Measurements from ENCODE around the gene ATR. TPM values are rescaled to one million over a fixed set of nuclear protein-coding genes. Genes with fewer than 3 reads are reported as not detected.
"Not testable (repeated sequence)": the region's sequence is repeated elsewhere in the genome, so short reads cannot be mapped to it uniquely, and the experiment has no call there.

Gene ATR
- total RNA-seq, 3 donors from 2014 or later = 25.5 to 27.9 (median 25.7) TPM

DNA sequence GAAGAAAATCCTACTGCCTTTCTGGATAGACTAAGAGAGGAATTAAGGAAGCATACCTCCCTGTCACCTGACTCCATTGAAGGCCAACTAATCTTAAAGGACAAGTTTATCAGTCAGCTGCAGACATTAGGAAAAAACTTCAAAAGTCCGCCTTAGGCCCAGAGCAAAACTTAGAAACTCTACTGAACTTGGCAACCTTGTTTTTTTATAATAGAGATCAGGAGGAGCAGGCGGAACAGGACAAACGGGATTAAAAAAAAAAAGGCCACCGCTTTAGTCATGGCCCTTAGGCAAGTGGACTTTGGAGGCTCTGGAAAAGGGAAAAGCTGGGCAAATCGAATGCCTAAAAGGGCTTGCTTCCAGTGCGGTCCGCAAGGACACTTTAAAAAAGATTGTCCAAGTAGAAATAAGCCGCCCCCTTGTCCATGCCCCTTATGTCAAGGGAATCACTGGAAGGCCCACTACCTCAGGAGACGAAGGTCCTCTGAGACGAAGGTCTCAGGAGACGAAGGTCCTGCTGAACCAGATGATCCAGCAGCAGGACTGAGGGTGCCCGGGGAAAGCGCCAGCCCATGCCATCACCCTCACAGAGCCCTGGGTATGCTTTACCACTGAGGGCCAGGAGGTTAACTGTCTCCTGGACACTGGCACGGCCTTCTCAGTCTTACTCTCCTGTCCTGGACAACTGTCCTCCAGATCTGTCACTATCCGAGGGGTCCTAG lies 138.9 kb downstream of the ATR start:
- not testable (repeated sequence) for ATAC-seq; H3K4me3 Mint-ChIP-seq; H3K27me3 Mint-ChIP-seq (ENCODE audit: low read depth); H3K9me3 Mint-ChIP-seq; DNase-seq
- peaks cover 62% of the 10 kb centered on the region for H3K4me1 Mint-ChIP-seq (ENCODE audit: low read depth)
- peaks cover 15% of the 10 kb centered on the region for H3K36me3 Mint-ChIP-seq (ENCODE audit: insufficient read depth)

DNA sequence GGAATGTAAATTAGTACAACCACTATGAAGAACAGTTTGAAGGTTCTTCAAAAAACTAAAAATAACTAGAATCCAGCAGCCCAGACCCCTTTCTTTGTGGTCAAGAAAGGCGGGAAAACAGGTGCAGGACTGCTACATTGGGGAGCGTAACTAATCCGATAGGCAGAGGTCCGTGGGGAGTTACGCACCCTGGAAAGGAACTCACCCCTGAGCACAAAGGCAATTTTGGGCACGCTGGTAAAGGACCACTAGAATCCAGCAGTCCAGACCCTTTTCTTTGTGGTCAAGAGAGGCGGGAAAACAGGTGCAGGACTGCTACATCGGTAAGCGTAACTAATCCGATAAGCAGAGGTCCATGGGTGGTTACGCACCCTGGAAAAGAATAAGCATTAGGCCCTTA lies 140.4 kb downstream of the ATR start:
- not testable (repeated sequence) for ATAC-seq; H3K27me3 Mint-ChIP-seq (ENCODE audit: low read depth); H3K9me3 Mint-ChIP-seq; H3K4me3 Mint-ChIP-seq; DNase-seq
- Mint-ChIP-seq H3K4me1 (ENCODE audit: low read depth) (peaks cover 56% of the 10 kb centered on the region), H3K36me3 (ENCODE audit: insufficient read depth) (peaks cover 13% of the 10 kb centered on the region)

DNA sequence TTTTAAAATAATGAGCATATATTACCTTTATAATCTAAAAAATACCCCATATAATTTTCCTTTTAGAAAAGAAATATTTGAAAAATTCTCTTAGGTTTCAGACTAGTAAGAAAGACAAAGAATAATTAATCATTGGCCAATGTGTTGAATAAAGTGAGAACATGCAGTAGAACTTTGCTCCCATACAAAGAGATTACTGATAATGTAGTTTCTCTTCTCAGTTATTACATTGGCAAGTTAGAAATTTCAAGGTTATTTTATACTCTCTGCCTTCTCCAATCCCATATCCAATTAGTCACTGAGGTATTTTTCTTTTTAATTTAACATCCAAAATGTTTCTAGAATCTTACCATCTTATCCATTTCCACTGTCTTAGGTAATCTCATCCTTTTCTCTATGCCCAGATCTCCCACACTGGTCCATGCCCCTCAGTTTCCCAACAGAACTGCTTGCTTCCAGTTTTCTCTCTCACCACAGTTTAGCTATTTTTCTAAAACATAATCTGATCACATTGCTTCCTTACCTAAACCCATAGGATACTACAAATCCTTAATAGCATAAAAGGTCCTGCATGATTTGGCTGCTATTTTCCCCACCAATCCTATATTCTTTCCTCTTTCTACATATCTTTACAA lies 141.5 kb downstream of the ATR start:
- H3K9me3 Mint-ChIP-seq = no peaks in the 10 kb centered on the region
- peaks cover 18% of the 10 kb centered on the region for H3K36me3 Mint-ChIP-seq (ENCODE audit: insufficient read depth)
- H3K4me1 Mint-ChIP-seq (ENCODE audit: low read depth) = peaks cover 52% of the 10 kb centered on the region
- no peak overlapping the region for H3K4me3 Mint-ChIP-seq
- DNase-seq = no peak
- ATAC-seq = no peak
- no peaks in the 10 kb centered on the region for H3K27me3 Mint-ChIP-seq (ENCODE audit: low read depth)

DNA sequence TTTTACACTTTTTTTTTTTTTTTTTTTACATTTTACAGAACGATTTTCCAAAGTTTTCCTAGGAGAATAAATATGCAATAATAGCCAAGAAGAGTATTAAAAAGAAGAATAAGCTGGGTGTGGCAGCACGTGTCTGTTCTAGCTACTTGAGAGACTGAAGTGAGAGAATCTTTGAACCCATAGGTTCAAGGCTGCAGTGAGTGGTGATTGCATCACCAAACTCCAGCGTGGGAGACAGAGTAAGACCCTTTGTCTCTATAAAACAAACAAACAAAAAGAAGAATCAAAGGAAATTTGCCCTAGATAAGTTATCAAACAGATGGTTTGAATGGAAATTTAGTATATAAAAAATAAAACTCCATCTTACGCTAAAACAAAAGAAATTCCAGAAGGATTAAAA lies 144.0 kb downstream of the ATR start:
- peaks cover 32% of the 10 kb centered on the region for H3K36me3 Mint-ChIP-seq (ENCODE audit: insufficient read depth)
- DNase-seq (no peak), ATAC-seq (no peak)
- no peaks in the 10 kb centered on the region for H3K27me3 Mint-ChIP-seq (ENCODE audit: low read depth)
- H3K9me3 Mint-ChIP-seq = no peaks in the 10 kb centered on the region
- H3K4me3 Mint-ChIP-seq = no peak overlapping the region
- H3K4me1 Mint-ChIP-seq (ENCODE audit: low read depth) = peaks cover 38% of the 10 kb centered on the region

DNA sequence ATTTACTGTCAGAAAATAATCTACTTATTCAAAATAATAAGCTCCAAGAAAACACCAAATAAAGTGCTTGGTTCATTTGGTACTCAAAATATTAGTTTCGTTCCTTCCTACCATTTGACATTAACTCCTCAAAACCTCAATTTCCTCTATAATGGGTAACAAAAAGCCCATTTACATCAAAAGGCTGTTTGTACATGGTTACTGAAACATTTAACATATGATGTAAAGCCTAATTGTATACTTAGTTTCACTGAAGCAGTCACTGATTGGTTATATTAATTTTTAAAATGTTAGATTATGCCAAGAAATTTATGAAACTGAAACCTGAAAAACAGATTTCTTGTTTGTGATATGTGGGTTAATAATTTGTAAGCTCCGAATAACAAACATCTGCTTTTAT lies 145.4 kb downstream of the ATR start:
- Mint-ChIP-seq H3K36me3 (ENCODE audit: insufficient read depth) (peaks cover 36% of the 10 kb centered on the region), H3K9me3 (no peaks in the 10 kb centered on the region), H3K27me3 (ENCODE audit: low read depth) (no peaks in the 10 kb centered on the region), H3K4me3 (no peak overlapping the region), H3K4me1 (ENCODE audit: low read depth) (peaks cover 29% of the 10 kb centered on the region)
- DNase-seq = no peak
- no peak for ATAC-seq

DNA sequence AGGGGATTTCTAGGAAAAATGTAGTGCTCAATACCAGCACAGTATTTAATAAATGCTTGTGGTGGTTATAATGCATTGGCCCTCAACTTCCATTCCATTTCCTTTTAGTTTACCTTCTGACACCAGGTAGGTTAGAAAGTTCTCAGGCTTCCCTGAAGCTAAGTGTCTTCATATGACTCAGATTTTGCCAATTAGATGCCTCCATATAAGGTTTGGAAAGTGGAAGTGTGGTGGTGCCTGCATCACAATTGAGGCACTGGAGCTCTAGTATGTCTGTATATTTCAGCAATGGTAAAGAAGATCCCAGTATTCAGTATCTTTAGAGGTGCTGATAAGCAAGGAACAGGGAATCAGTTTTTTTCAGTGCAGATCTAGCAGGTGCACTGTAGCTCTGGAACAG lies 149.0 kb downstream of the ATR start:
- Mint-ChIP-seq H3K9me3 (no peaks in the 10 kb centered on the region), H3K4me3 (no peak overlapping the region), H3K27me3 (ENCODE audit: low read depth) (no peaks in the 10 kb centered on the region), H3K4me1 (ENCODE audit: low read depth) (peaks cover 14% of the 10 kb centered on the region), H3K36me3 (ENCODE audit: insufficient read depth) (peaks cover 34% of the 10 kb centered on the region)
- peak in 1 of 2 donors; percentile 27 for ATAC-seq
- DNase-seq = no peak

DNA sequence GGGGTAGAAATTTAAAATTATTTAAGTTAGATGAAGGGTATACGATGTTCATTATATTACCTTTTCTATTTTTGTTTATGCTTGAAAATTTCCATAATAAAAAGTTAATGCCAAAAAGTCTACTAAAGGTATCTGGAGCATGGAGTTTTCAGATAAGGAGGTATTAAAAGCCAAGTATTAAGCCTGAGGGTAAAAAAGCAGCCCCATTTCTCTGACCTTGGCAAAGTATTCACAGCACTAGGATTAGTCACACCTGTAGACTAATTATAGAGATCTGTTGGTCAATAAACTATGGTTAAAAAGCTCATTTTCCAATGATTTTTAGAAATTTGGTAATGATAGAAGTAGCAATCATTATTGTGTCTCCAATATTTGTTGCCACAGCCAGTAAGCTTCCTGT lies 153.8 kb downstream of the ATR start:
- H3K4me1 Mint-ChIP-seq (ENCODE audit: low read depth) = peaks cover 3% of the 10 kb centered on the region

DNA sequence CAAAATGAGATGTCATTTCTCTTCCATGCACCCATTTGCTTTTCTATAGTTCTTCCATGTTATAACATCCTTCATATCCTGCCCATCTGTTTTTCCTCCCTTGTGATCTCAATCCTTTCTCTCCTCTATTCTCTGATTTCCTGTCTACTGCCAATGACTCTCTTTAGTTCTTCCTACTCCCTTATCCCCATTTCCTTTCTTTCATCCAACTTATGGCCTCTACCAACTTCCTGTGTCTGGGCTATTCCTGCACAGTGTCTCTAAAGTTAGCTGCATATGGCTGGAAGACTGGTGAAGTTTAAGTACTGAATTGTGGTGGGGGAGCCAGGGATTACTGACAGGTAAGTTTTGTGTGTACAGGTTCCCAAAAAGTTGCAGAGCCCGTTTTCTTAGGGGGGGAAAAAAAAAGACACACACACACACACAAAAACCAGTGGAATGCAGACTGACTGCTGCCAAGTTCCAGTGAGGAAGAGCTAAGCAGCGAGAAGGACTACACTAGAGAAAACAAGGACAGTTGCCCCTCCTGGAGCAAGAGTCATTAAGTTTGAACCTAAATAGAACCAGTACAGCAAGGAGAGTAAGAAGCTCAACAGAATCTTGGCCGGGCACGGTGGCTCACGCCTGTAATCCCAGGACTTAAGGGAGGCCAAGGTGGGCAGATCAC lies 159.5 kb downstream of the ATR start:
- Mint-ChIP-seq H3K36me3 (ENCODE audit: insufficient read depth) (peaks cover 29% of the 10 kb centered on the region), H3K4me3 (no peak overlapping the region), H3K27me3 (ENCODE audit: low read depth) (no peaks in the 10 kb centered on the region), H3K4me1 (ENCODE audit: low read depth) (no peaks in the 10 kb centered on the region), H3K9me3 (no peaks in the 10 kb centered on the region)
- no peak for ATAC-seq
- DNase-seq = no peak

More for the DNA sequence above, 153.8 kb downstream of the ATR start:
- no peaks in the 10 kb centered on the region for H3K9me3 Mint-ChIP-seq
- H3K4me3 Mint-ChIP-seq = no peak overlapping the region
- ATAC-seq (no peak), DNase-seq (no peak)
- H3K36me3 Mint-ChIP-seq (ENCODE audit: insufficient read depth) = peaks cover 25% of the 10 kb centered on the region
- H3K27me3 Mint-ChIP-seq (ENCODE audit: low read depth) = no peaks in the 10 kb centered on the region

DNA sequence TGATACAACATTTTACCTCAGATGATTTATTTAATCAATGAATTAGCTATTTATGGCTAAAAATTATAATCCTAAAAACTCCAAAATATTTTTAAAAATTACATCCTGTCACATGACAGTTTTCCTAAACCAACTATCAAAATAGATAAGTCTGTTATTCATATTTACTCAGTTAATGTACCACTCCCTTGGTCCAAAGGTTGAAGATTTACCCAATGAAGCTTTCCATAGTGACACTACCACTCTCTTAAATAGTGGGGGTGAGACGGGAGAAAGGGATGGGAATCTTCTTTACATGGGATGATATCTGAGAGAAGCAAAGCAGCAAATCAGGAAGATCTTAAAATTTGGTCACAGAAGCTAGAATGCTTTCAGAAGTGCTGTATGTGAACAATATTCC lies 161.2 kb downstream of the ATR start:
- H3K27me3 Mint-ChIP-seq (ENCODE audit: low read depth) = no peaks in the 10 kb centered on the region
- H3K4me1 Mint-ChIP-seq (ENCODE audit: low read depth) = no peaks in the 10 kb centered on the region
- DNase-seq = no peak
- peaks cover 27% of the 10 kb centered on the region for H3K36me3 Mint-ChIP-seq (ENCODE audit: insufficient read depth)
- ATAC-seq = no peak
- no peaks in the 10 kb centered on the region for H3K9me3 Mint-ChIP-seq
- H3K4me3 Mint-ChIP-seq = no peak overlapping the region

DNA sequence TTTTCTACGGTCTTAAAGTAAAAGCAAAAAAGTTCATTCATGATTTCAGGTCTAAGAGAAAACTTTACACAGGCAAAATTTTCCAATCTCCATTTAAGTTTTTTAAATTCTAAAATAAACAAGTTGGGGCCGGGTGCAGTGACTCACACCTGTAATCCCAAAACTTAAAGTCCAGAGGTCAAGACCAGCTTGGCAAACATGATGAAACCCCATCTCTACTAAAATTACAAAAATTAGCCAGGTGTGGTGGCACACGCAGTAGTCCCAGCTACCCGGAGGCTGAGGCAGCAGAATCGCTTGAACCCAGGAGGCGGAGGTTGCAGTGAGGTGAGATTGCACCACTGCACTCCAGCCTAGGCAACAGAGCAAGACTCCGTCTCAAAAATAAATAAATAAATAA lies 178.0 kb downstream of the ATR start:
- not testable (repeated sequence) for H3K27me3 Mint-ChIP-seq (ENCODE audit: low read depth); H3K9me3 Mint-ChIP-seq; ATAC-seq; H3K4me1 Mint-ChIP-seq (ENCODE audit: low read depth); DNase-seq; H3K4me3 Mint-ChIP-seq
- peaks cover 49% of the 10 kb centered on the region for H3K36me3 Mint-ChIP-seq (ENCODE audit: insufficient read depth)

Other genes starting within 250 kb of the ATR start
- gene XRN1, start 130.7 kb downstream of the ATR start, total RNA-seq = 10 to 100 TPM; 25.8 to 33.2 (median 26.8) TPM
- gene PLS1, start 17.7 kb upstream of the ATR start, total RNA-seq = 1 to 10 TPM; 3.8 to 6.9 (median 4.6) TPM
- 1 to 10 TPM in 1 of 3 donors, under 1 TPM in 2; 0.54 to 1.4 (median 0.68) TPM for gene TRPC1, start 145.3 kb upstream of the ATR start, total RNA-seq